Fibroblast of lung (primary cell): ENCODE results near the gene SLC25A51. TPM values are rescaled to one million over a fixed set of nuclear protein-coding genes. Genes with fewer than 3 reads are reported as not detected.

Source experiments
- DNase-seq, 2 donors: peaks; one replicate each; pipeline versions ENCODE4 v3.0.0 to v3.0.0-alpha.2; 2010; ENCODE audit warnings: low read depth in 2 of 2
- H2AFZ ChIP-seq: 2 replicates; pipeline ENCODE4 v1.5.1; 2012; ENCODE audit warnings: low read length, control low read depth, inconsistent platforms
- H3K27ac ChIP-seq: 2 replicates; pipeline ENCODE4 v1.5.1; 2011; ENCODE audit warnings: low read length, control low read depth; ENCODE audit not compliant: insufficient read depth
- H3K27me3 ChIP-seq: 2 replicates; pipeline ENCODE4 v1.5.1; 2011; ENCODE audit warnings: mild to moderate bottlenecking, low read length; ENCODE audit not compliant: control insufficient read depth, insufficient read depth
- H3K36me3 ChIP-seq: 2 replicates; pipeline ENCODE4 v1.5.1; 2011; ENCODE audit warnings: low read length; ENCODE audit not compliant: control insufficient read depth, insufficient read depth
- H3K4me1 ChIP-seq: 2 replicates; pipeline ENCODE4 v1.5.1; 2011; ENCODE audit warnings: low read length; ENCODE audit not compliant: control insufficient read depth, insufficient read depth; ENCODE audit errors: extremely low read depth
- H3K4me2 ChIP-seq: 2 replicates; pipeline ENCODE4 v1.5.1; 2011; ENCODE audit warnings: low read length, control low read depth; ENCODE audit not compliant: insufficient read depth; ENCODE audit errors: extremely low read depth
- H3K4me3 ChIP-seq, 4 experiments: fragments of 200-600 bp in 1 of 4; sonication (generic) in 1 of 4; replicated peaks in 1 of 4; 2 replicates each; pipeline ENCODE4 v1.5.1; 2011 to 2016; ENCODE audit warnings: low read length in 4 of 4, low read depth in 3 of 4, mild to moderate bottlenecking in 3 of 4, control low read depth in 2 of 4, inconsistent platforms in 1 of 4, mixed read lengths in 1 of 4; ENCODE audit not compliant: insufficient read depth in 1 of 4; ENCODE audit errors: control extremely low read depth in 1 of 4
- H3K79me2 ChIP-seq: 2 replicates; pipeline ENCODE4 v1.5.1; 2012; ENCODE audit warnings: mild to moderate bottlenecking, low read length, inconsistent platforms; ENCODE audit not compliant: control insufficient read depth, insufficient read depth
- H3K9ac ChIP-seq: 2 replicates; pipeline ENCODE4 v1.5.1; 2011; ENCODE audit warnings: mild to moderate bottlenecking, low read length, control low read depth; ENCODE audit not compliant: insufficient read depth
- H3K9me3 ChIP-seq: 2 replicates; pipeline ENCODE4 v1.5.1; 2012; ENCODE audit warnings: low read depth, low read length; ENCODE audit not compliant: control insufficient read depth, insufficient read depth
- H4K20me1 ChIP-seq: 2 replicates; pipeline ENCODE4 v1.5.1; 2011; ENCODE audit warnings: low read length; ENCODE audit not compliant: control insufficient read depth, insufficient read depth; ENCODE audit errors: extremely low read depth
- CTCF ChIP-seq, 2 donors: IDR thresholded peaks in 1 of 2; conservative IDR thresholded peaks in 1 of 2; 1 replicate in 1 of 2; 2 replicates in 1 of 2; pipeline ENCODE4 v1.5.1; 2011 to 2012; ENCODE audit warnings: low read length in 2 of 2, control low read depth in 1 of 2, inconsistent platforms in 1 of 2, low read depth in 1 of 2, mild to moderate bottlenecking in 1 of 2
- EZH2 ChIP-seq: IDR thresholded peaks from 2 replicates; pipeline ENCODE4 v1.5.1; 2012; ENCODE audit warnings: low read length, control low read depth, mild to moderate bottlenecking; ENCODE audit errors: missing control alignments
- polyA plus RNA-seq, 2 donors: library from polyadenylated mRNA; depleted of rRNA in 1 of 2; stranded (reverse) in 1 of 2; unstranded in 1 of 2; fragments of >200 nt; gene quantifications; 2 replicates each; pipeline ENCODE4 v1.2.1, GENCODE V29; 2011 to 2012; ENCODE audit warnings: missing spikeins in 1 of 2
- total RNA-seq: library from RNA; depleted of rRNA; stranded (reverse); fragments of >200 nt; gene quantifications from 2 replicates; pipeline ENCODE4 v1.2.1, GENCODE V29; 2014

Gene SLC25A51
- total and polyA plus RNA-seq, 2 donors (not counting 1 experiment from before 2014, with no cell fraction given) = 39.3 to 100 TPM

- H3K9me3 ChIP-seq = no peaks in the 10 kb centered on the region
- no peak overlapping the region for H3K4me2 ChIP-seq
- no peak overlapping the region for H3K9ac ChIP-seq
- H3K79me2 ChIP-seq = peaks cover 8% of the 10 kb centered on the region
- peaks cover 3% of the 10 kb centered on the region for H3K4me1 ChIP-seq
- no peak overlapping the region for H3K27ac ChIP-seq
- no peaks in the 10 kb centered on the region for H4K20me1 ChIP-seq
- DNase-seq = no peak
- TF ChIP-seq CTCF (conservative IDR thresholded peaks at IDR 0.05 in 1 of 2, IDR thresholded peaks at IDR 0.05 in 1 of 2; ENCODE audit: low read depth in 1 of 2, low read length in 2 of 2) (no peak), EZH2 (no peak)
- no peak overlapping the region for H3K4me3 ChIP-seq
- H3K27me3 ChIP-seq = no peaks in the 10 kb centered on the region
- H2AFZ ChIP-seq = no peak overlapping the region
- peaks cover 2% of the 10 kb centered on the region for H3K36me3 ChIP-seq
Measured at GRCh38 chr9:37928552-37929430, 24.9 kb upstream of the SLC25A51 start.

GRCh38 chr9:37927601-37928551 is 23.9 kb upstream of the SLC25A51 start:
- DNase-seq = no peak
- Histone ChIP-seq H3K27ac (no peak overlapping the region), H3K9ac (no peak overlapping the region), H2AFZ (no peak overlapping the region), H3K4me2 (no peak overlapping the region), H3K4me1 (peaks cover 3% of the 10 kb centered on the region), H3K27me3 (no peaks in the 10 kb centered on the region), H3K9me3 (no peaks in the 10 kb centered on the region), H4K20me1 (no peaks in the 10 kb centered on the region), H3K79me2 (peaks cover 8% of the 10 kb centered on the region), H3K36me3 (peaks cover 2% of the 10 kb centered on the region), H3K4me3 (no peak overlapping the region)
- no peak for TF ChIP-seq EZH2
- no peak for TF ChIP-seq CTCF (conservative IDR thresholded peaks at IDR 0.05 in 1 of 2, IDR thresholded peaks at IDR 0.05 in 1 of 2; ENCODE audit: low read depth in 1 of 2, low read length in 2 of 2)

GRCh38 chr9:37927132-37927531 is 23.2 kb upstream of the SLC25A51 start:
- H3K4me3 ChIP-seq = no peak overlapping the region
- H4K20me1 ChIP-seq = no peaks in the 10 kb centered on the region
- no peaks in the 10 kb centered on the region for H3K27me3 ChIP-seq
- H2AFZ ChIP-seq = no peak overlapping the region
- DNase-seq = no peak
- H3K4me2 ChIP-seq = no peak overlapping the region
- peaks cover 3% of the 10 kb centered on the region for H3K4me1 ChIP-seq
- H3K27ac ChIP-seq = no peak overlapping the region
- H3K36me3 ChIP-seq = peaks cover 2% of the 10 kb centered on the region
- TF ChIP-seq CTCF (conservative IDR thresholded peaks at IDR 0.05 in 1 of 2, IDR thresholded peaks at IDR 0.05 in 1 of 2; ENCODE audit: low read depth in 1 of 2, low read length in 2 of 2) (no peak), EZH2 (no peak)
- H3K9ac ChIP-seq = no peak overlapping the region
- peaks cover 8% of the 10 kb centered on the region for H3K79me2 ChIP-seq
- no peaks in the 10 kb centered on the region for H3K9me3 ChIP-seq
